ENCODE data around the gene CNN3. TPM values are rescaled to one million over a fixed set of nuclear protein-coding genes. Genes with fewer than 3 reads are reported as not detected.
A peak's percentile ranks its signal among the peaks of the same experiment; 100 is the strongest.

CNN3 gene
- total RNA-seq, 2 experiments from 2014 or later: 12.8 to 12.9 TPM

GRCh38 chr1:94883691-94884090, 43.2 kb downstream of the CNN3 start:
- Mint-ChIP-seq H3K4me3 (peak overlapping the region; percentile 31), H3K27ac (peak overlapping the region; percentile 51), H3K36me3 (ENCODE audit: low read depth) (no peaks in the 10 kb centered on the region), H3K9me3 (no peaks in the 10 kb centered on the region), H3K27me3 (no peaks in the 10 kb centered on the region), H3K4me1 (ENCODE audit: low read depth) (peaks cover 10% of the 10 kb centered on the region)
- DNase-seq (peak; percentile 32), ATAC-seq (peak; percentile 95)
- TF ChIP-seq CTCF (IDR thresholded peaks at IDR 0.05): no peak
- intact Hi-C loops (cut with micrococcal nuclease): no loop called here
- CTCF ChIA-PET: interaction anchor here (1.7 to 3.5 kb wide), 2 partner anchors 29 to 160 kb away, joined by 5 to 13 read pairs; no protein-coding TSS in a partner anchor
- POLR2A ChIA-PET: no interaction called here

GRCh38 chr1:94878329-94878728, 48.6 kb downstream of the CNN3 start:
- no peak for ATAC-seq
- no peaks in the 10 kb centered on the region for H3K9me3 Mint-ChIP-seq
- CTCF ChIA-PET: interaction anchor here (3.5 kb wide), 1 partner anchor 23 kb away, joined by 17 read pairs; no protein-coding TSS in a partner anchor
- H3K27ac Mint-ChIP-seq: no peak overlapping the region
- no peak overlapping the region for H3K4me3 Mint-ChIP-seq
- intact Hi-C loops (cut with micrococcal nuclease): no loop called here
- no peak for TF ChIP-seq CTCF (IDR thresholded peaks at IDR 0.05)
- POLR2A ChIA-PET: interaction anchor here (0.6 kb wide), 1 partner anchor 12 kb away, joined by 3 read pairs; no protein-coding TSS in a partner anchor
- no peaks in the 10 kb centered on the region for H3K27me3 Mint-ChIP-seq
- H3K4me1 Mint-ChIP-seq (ENCODE audit: low read depth): peaks cover 11% of the 10 kb centered on the region
- no peaks in the 10 kb centered on the region for H3K36me3 Mint-ChIP-seq (ENCODE audit: low read depth)
- DNase-seq: no peak

DNA sequence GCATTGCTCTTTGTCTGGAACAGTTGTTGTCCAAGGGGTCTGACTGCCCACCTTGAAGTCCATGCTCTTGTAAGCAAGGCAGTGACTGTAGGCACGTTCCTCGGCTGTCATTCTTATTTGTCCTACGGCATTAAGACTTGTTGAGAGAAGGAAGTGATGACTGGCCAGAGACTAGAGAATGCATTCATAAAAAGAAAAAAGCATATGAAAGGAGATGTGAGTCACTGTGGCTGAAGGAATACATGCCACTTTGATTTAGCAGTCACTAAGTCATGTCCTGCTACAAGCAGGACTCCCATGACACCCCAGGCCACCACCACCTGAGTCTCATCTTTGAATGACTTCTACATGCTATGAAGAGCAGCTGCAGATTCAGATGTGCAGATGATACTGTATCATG, 50.5 kb downstream of the CNN3 start:
- intact Hi-C loops (cut with micrococcal nuclease): no loop called here
- Mint-ChIP-seq H3K36me3 (ENCODE audit: low read depth) (no peaks in the 10 kb centered on the region), H3K27me3 (no peaks in the 10 kb centered on the region), H3K27ac (no peak overlapping the region), H3K4me3 (no peak overlapping the region), H3K4me1 (ENCODE audit: low read depth) (peaks cover 10% of the 10 kb centered on the region), H3K9me3 (no peaks in the 10 kb centered on the region)
- CTCF ChIA-PET: interaction anchor here (2.4 to 3.5 kb wide), 2 partner anchors 22 to 167 kb away, joined by 10 to 17 read pairs; no protein-coding TSS in a partner anchor
- no peak for ATAC-seq
- POLR2A ChIA-PET: interaction anchor here (0.9 kb wide), 1 partner anchor 49 kb away, joined by 3 read pairs; no protein-coding TSS in a partner anchor
- no peak for TF ChIP-seq CTCF (IDR thresholded peaks at IDR 0.05)
- no peak for DNase-seq

DNA sequence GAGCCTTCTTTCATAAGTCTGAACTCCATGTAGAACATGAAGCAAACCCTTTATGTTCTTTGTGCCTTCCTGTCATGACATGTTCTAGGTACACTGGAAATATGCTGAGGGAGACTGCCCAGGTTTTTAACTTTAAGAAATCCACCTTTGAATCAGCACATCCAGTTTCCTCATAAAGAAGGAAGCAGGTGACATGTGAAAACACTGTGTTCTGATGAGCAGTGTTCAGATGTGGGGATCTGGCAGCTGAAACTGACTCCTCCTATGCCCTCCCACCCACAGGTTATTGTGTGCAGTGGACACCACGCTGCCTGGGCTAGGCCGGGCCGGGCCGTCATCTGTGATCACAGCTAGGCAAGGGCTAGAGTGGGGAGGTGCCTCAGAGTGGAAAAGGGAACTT, 51.1 kb downstream of the CNN3 start:
- no peak for TF ChIP-seq CTCF (IDR thresholded peaks at IDR 0.05)
- Mint-ChIP-seq H3K27ac (no peak overlapping the region), H3K9me3 (no peaks in the 10 kb centered on the region), H3K4me1 (ENCODE audit: low read depth) (peaks cover 10% of the 10 kb centered on the region), H3K4me3 (no peak overlapping the region), H3K36me3 (ENCODE audit: low read depth) (no peaks in the 10 kb centered on the region), H3K27me3 (no peaks in the 10 kb centered on the region)
- CTCF ChIA-PET: interaction anchor here (2.4 to 3.5 kb wide), 2 partner anchors 21 to 168 kb away, joined by 10 to 17 read pairs; no protein-coding TSS in a partner anchor
- intact Hi-C loops (cut with micrococcal nuclease): no loop called here
- DNase-seq (no peak), ATAC-seq (peak; percentile 69)
- POLR2A ChIA-PET: interaction anchor here (0.9 kb wide), 1 partner anchor 49 kb away, joined by 3 read pairs; no protein-coding TSS in a partner anchor

DNA sequence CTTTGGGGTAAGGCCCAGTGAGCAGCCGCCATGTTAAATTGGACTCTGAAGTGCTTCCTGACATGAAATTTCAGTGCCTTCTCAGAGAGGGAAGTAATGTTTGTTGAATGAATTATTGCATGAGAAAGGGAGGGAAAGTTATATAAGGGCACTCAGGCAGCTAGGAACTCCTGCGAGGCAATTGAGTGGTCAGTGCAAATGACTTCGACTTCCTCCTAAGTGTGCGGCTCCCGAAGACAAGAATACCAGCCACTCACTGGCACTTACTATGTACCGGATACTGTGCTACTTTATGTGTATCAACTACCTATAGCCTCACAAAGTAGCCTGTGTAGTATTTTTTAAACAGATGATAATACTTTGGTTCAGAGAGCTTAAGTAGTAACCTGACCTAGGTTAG, 52.5 kb downstream of the CNN3 start:
- no peaks in the 10 kb centered on the region for H3K9me3 Mint-ChIP-seq
- POLR2A ChIA-PET: no interaction called here
- H3K4me3 Mint-ChIP-seq: no peak overlapping the region
- DNase-seq (no peak), ATAC-seq (no peak)
- CTCF ChIA-PET: interaction anchor here (2.3 to 2.4 kb wide), 2 partner anchors 169 kb away, joined by 9 to 10 read pairs; no protein-coding TSS in a partner anchor
- H3K27ac Mint-ChIP-seq: no peak overlapping the region
- no peaks in the 10 kb centered on the region for H3K27me3 Mint-ChIP-seq
- TF ChIP-seq CTCF (IDR thresholded peaks at IDR 0.05): no peak
- no peaks in the 10 kb centered on the region for H3K36me3 Mint-ChIP-seq (ENCODE audit: low read depth)
- peaks cover 10% of the 10 kb centered on the region for H3K4me1 Mint-ChIP-seq (ENCODE audit: low read depth)
- intact Hi-C loops (cut with micrococcal nuclease): no loop called here

Data from activated CD8-positive, alpha-beta T cell treated with anti-CD3 and anti-CD28 coated beads for 36 hours (primary cell).